Colonic mucosa (tissue), 4 donors: ENCODE results near the gene PARD3B. TPM values are rescaled to one million over a fixed set of nuclear protein-coding genes. Genes with fewer than 3 reads are reported as not detected.

Experiments
- DNase-seq: peaks from one replicate; pipeline ENCODE4 v3.0.0-alpha.2; 2020
- H3K27ac ChIP-seq: fragments of 200-600 bp; one replicate; pipeline ENCODE4 v1.8.0; 2021
- H3K27me3 ChIP-seq: fragments of 200-600 bp; one replicate; pipeline ENCODE4 v1.8.0; 2021
- H3K36me3 ChIP-seq: fragments of 200-600 bp; one replicate; pipeline ENCODE4 v1.8.0; 2021
- H3K4me1 ChIP-seq: fragments of 200-600 bp; one replicate; pipeline ENCODE4 v1.8.0; 2021; ENCODE audit warnings: mild to moderate bottlenecking
- H3K4me3 ChIP-seq: fragments of 200-600 bp; one replicate; pipeline ENCODE4 v1.8.0; 2021
- H3K9ac ChIP-seq, 2 donors: one replicate each; pipeline ENCODE4 v1.7.0; 2013; ENCODE audit warnings: control low read depth in 2 of 2, low read depth in 2 of 2, low read length in 2 of 2
- H3K9me3 ChIP-seq: fragments of 200-600 bp; one replicate; pipeline ENCODE4 v1.8.0; 2021
- intact Hi-C: fragments of 100-400 bp; cut with DNase I; formaldehyde crosslinking; loops from one replicate; pipeline ENCODE4 v1.14.1; 2022
- total RNA-seq, 2 donors: library from RNA; stranded (reverse); fragmentation: NEBNext Ultra II Directional in 1 of 2; extraction: Animal tissue kit (Norgen Biotek cat#: 25700) in 1 of 2; gene quantifications; one replicate each; pipeline ENCODE4 v1.2.1, GENCODE V29; 2021
- TF ChIP-seq, protein P1 (sequence below): fragments of 200-600 bp; IDR thresholded peaks from one replicate; pipeline ENCODE4 v1.8.0; 2022; ENCODE audit warnings: antibody characterized with exemption, mild to moderate bottlenecking
- donor health status: healthy.
- donor health status: DM: no; HTN: no; CAD: no.
- donor health status: DM: no; HTN: no; CAD: no.

The PARD3B gene
- total RNA-seq, 2 donors from 2014 or later = 20.0 to 24.2 TPM

DNA sequence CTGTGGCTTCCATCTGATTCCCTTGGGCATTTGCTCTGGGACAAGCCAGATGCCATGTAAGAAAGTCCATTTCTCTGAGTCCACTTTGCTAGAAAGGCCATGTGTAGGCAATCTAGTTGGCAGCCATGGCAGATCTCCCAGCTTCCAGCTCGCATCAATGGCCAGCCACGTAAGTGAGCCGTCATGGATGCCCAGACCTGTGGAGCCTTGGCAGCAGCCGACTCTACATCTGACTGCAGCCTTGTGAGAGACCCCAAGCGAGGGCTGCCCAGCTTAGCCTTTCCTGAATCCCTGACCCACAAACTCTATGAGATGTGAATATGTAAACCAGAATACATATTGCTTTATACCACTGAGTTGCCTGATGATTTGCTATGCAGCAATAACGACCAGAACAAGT lies 533.5 kb downstream of the PARD3B start:
- H3K9me3 ChIP-seq = no peaks in the 10 kb centered on the region
- no peak overlapping the region for H3K4me3 ChIP-seq
- no peaks in the 10 kb centered on the region for H3K36me3 ChIP-seq
- no peak for DNase-seq
- TF ChIP-seq, protein P1, sequence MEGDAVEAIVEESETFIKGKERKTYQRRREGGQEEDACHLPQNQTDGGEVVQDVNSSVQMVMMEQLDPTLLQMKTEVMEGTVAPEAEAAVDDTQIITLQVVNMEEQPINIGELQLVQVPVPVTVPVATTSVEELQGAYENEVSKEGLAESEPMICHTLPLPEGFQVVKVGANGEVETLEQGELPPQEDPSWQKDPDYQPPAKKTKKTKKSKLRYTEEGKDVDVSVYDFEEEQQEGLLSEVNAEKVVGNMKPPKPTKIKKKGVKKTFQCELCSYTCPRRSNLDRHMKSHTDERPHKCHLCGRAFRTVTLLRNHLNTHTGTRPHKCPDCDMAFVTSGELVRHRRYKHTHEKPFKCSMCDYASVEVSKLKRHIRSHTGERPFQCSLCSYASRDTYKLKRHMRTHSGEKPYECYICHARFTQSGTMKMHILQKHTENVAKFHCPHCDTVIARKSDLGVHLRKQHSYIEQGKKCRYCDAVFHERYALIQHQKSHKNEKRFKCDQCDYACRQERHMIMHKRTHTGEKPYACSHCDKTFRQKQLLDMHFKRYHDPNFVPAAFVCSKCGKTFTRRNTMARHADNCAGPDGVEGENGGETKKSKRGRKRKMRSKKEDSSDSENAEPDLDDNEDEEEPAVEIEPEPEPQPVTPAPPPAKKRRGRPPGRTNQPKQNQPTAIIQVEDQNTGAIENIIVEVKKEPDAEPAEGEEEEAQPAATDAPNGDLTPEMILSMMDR = no peak
- H3K4me1 ChIP-seq = no peaks in the 10 kb centered on the region
- intact Hi-C loops = no loop called here
- no peak overlapping the region for H3K27ac ChIP-seq
- H3K27me3 ChIP-seq = no peaks in the 10 kb centered on the region
- no peak overlapping the region for H3K9ac ChIP-seq

- intact Hi-C loops = no loop called here
Observed at GRCh38 chr2:205079173-205079572, 533.9 kb downstream of the PARD3B start.

GRCh38 chr2:205086662-205087061 lies 541.4 kb downstream of the PARD3B start:
- H3K36me3 ChIP-seq = no peaks in the 10 kb centered on the region
- no peak overlapping the region for H3K27ac ChIP-seq
- H3K4me3 ChIP-seq = no peak overlapping the region
- no peaks in the 10 kb centered on the region for H3K9me3 ChIP-seq
- DNase-seq = no peak
- H3K27me3 ChIP-seq = no peaks in the 10 kb centered on the region
- TF ChIP-seq, protein P1 = no peak
- H3K4me1 ChIP-seq = no peaks in the 10 kb centered on the region
- no peak overlapping the region for H3K9ac ChIP-seq
- intact Hi-C loops = no loop called here

More at GRCh38 chr2:205079173-205079572, 533.9 kb downstream of the PARD3B start:
- H3K9me3 ChIP-seq = no peaks in the 10 kb centered on the region
- no peak overlapping the region for H3K4me3 ChIP-seq
- H3K27ac ChIP-seq = no peak overlapping the region
- no peaks in the 10 kb centered on the region for H3K4me1 ChIP-seq
- H3K9ac ChIP-seq = no peak overlapping the region
- no peak for DNase-seq
- H3K36me3 ChIP-seq = no peaks in the 10 kb centered on the region
- H3K27me3 ChIP-seq = no peaks in the 10 kb centered on the region
- TF ChIP-seq, protein P1 = no peak

GRCh38 chr2:205087862-205088261 lies 542.6 kb downstream of the PARD3B start:
- no peak overlapping the region for H3K27ac ChIP-seq
- no peak overlapping the region for H3K9ac ChIP-seq
- no peak overlapping the region for H3K4me3 ChIP-seq
- H3K27me3 ChIP-seq = no peaks in the 10 kb centered on the region
- no peak for DNase-seq
- no peaks in the 10 kb centered on the region for H3K36me3 ChIP-seq
- TF ChIP-seq, protein P1 = no peak
- intact Hi-C loops = no loop called here
- H3K4me1 ChIP-seq = no peaks in the 10 kb centered on the region
- H3K9me3 ChIP-seq = no peaks in the 10 kb centered on the region

DNA sequence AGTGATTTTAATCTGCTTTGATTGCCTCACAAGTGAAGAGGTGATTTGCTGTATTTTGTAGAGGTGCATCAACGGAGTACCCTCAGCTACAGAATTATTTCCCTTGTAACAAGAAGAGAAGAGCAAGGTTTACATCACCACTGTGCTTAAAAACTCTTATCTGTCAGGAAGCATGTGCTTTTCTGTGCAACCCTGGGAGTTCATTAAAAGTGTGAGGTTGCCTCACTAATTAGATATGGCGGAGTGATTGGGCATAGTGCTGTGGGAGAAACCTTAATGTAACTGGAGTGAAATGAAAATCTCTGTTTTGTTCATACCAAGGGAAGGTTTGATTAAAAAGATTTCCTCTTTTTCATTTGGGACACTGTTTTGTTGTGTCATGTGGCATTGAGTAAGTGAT lies 544.7 kb downstream of the PARD3B start:
- no peaks in the 10 kb centered on the region for H3K27me3 ChIP-seq
- H3K27ac ChIP-seq = no peak overlapping the region
- intact Hi-C loops = no loop called here

More for the DNA sequence above, 544.7 kb downstream of the PARD3B start:
- no peak for DNase-seq
- H3K4me1 ChIP-seq = no peaks in the 10 kb centered on the region
- TF ChIP-seq, protein P1 = no peak
- H3K4me3 ChIP-seq = no peak overlapping the region
- no peak overlapping the region for H3K9ac ChIP-seq
- no peaks in the 10 kb centered on the region for H3K36me3 ChIP-seq
- no peaks in the 10 kb centered on the region for H3K9me3 ChIP-seq
